ENCODE measurements around the gene MYADML2. TPM values are rescaled to one million over a fixed set of nuclear protein-coding genes. Genes with fewer than 3 reads are reported as not detected.

MYADML2 gene
- total and polyA plus RNA-seq, 12 donors: 0.26 to 8.6 (median 4.9) TPM

GRCh38 chr17:81908793-81909192 is 38.2 kb downstream of the MYADML2 start:
- H3K4me3 ChIP-seq: no peak overlapping the region
- H3K27ac ChIP-seq: no peak overlapping the region
- H3K27me3 ChIP-seq: no peaks in the 10 kb centered on the region
- no peak for TF ChIP-seq CTCF (IDR thresholded peaks at IDR 0.05)
- peak in 1 of 2 donors; percentile 7 for DNase-seq
- H3K4me1 ChIP-seq: peaks cover 10 to 22% (median 17%) of the 10 kb centered on the region in 9 donors
- H3K9me3 ChIP-seq: no peaks in the 10 kb centered on the region
- intact Hi-C loops (cut with DNase I): loop anchor here in 1 of 10 donors (5.0 kb wide), 1 partner anchor 759 kb away; no protein-coding TSS in a partner anchor
- no peak for ATAC-seq
- WGBS, 2 donors: 94% methylated on average over 11 of the region's 11 CpGs
- H3K36me3 ChIP-seq: peaks cover 0 to 62% (median 20%) of the 10 kb centered on the region in 9 donors

- TF ChIP-seq CTCF (IDR thresholded peaks at IDR 0.05): no peak
- no peak overlapping the region for H3K27ac ChIP-seq
- no peaks in the 10 kb centered on the region for H3K9me3 ChIP-seq
- DNase-seq: no peak
- H3K4me3 ChIP-seq: no peak overlapping the region
- H3K4me1 ChIP-seq: peaks cover 10 to 24% (median 22%) of the 10 kb centered on the region in 9 donors
- H3K27me3 ChIP-seq: peaks cover 0 to 9% (median 0%) of the 10 kb centered on the region in 7 donors
- WGBS, 2 donors: 93 to 95% methylated on average over 25 to 26 of the region's 26 CpGs
- ATAC-seq: no peak
- H3K36me3 ChIP-seq: peaks cover 0 to 50% (median 7%) of the 10 kb centered on the region in 9 donors
- intact Hi-C loops (cut with DNase I): loop anchor here in 1 of 10 donors (5.0 kb wide), 1 partner anchor 760 kb away; no protein-coding TSS in a partner anchor
These were observed 39.6 kb downstream of the MYADML2 start for GRCh38 chr17:81907219-81908145.

- ATAC-seq: no peak
- Histone ChIP-seq H3K9me3 (no peaks in the 10 kb centered on the region), H3K4me1 (peaks cover 13 to 26% (median 23%) of the 10 kb centered on the region in 9 donors), H3K36me3 (peaks cover 0 to 45% (median 3%) of the 10 kb centered on the region in 9 donors), H3K27me3 (peaks cover 0 to 17% (median 0%) of the 10 kb centered on the region in 7 donors), H3K27ac (no peak overlapping the region), H3K4me3 (no peak overlapping the region)
- 91 to 94% methylated on average over 15 of the region's 15 CpGs for WGBS, 2 donors
- intact Hi-C loops (cut with DNase I): loop anchor here in 1 of 10 donors (5.0 kb wide), 1 partner anchor 761 kb away; no protein-coding TSS in a partner anchor
- TF ChIP-seq CTCF (IDR thresholded peaks at IDR 0.05): no peak
- peak; percentile 3 to 14 for DNase-seq
These were observed 40.4 kb downstream of the MYADML2 start for GRCh38 chr17:81906476-81907218.

- no peak for TF ChIP-seq CTCF (IDR thresholded peaks at IDR 0.05)
- Histone ChIP-seq H3K27ac (no peak overlapping the region), H3K27me3 (peaks cover 0 to 24% (median 0%) of the 10 kb centered on the region in 7 donors), H3K4me3 (no peak overlapping the region), H3K36me3 (peaks cover 0 to 45% (median 3%) of the 10 kb centered on the region in 9 donors), H3K9me3 (no peaks in the 10 kb centered on the region), H3K4me1 (peaks cover 13 to 29% (median 24%) of the 10 kb centered on the region in 9 donors)
- WGBS, 2 donors: 92 to 96% methylated on average over 10 of the region's 10 CpGs
- ATAC-seq (no peak), DNase-seq (no peak)
- intact Hi-C loops (cut with DNase I): loop anchor here in 1 of 10 donors (5.0 kb wide), 1 partner anchor 761 kb away; no protein-coding TSS in a partner anchor
These were observed 41.0 kb downstream of the MYADML2 start for GRCh38 chr17:81905993-81906392.

Data from heart right ventricle (tissue), 16 donors.